Measurements from ENCODE around the gene RASSF3. TPM values are rescaled to one million over a fixed set of nuclear protein-coding genes. Genes with fewer than 3 reads are reported as not detected.

RASSF3 gene, protein sequence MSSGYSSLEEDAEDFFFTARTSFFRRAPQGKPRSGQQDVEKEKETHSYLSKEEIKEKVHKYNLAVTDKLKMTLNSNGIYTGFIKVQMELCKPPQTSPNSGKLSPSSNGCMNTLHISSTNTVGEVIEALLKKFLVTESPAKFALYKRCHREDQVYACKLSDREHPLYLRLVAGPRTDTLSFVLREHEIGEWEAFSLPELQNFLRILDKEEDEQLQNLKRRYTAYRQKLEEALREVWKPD
- 10 to 100 TPM; 64.9 to 65.7 TPM for total RNA-seq

DNA sequence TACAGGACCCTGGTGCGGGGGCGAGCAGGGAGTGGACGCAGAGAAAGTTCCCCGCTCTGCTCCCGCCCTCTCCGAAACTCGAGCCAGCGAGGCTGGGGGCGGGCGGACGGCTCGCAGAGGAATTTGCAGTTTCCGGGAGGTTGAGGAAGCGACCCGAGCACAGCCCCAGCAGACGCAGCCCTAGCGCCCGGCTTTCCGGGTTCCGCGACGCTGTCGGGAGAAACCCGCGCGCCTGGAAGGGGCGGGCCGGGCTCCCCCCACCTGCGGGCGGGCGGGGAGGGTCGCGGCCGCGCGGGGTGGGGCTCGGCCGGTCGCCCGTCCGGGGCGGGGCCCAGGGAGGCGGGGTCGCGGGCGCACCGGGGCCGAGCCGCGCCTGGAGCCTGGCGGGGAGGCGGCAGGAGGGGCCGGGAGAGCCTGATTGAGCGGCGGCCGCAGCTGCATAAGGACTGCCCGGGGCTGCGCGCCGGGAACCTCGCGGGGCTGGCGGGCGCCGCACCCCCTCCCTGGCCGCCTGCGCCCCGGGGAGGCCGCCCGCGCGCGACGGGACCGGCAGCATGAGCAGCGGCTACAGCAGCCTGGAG lies at the start of gene RASSF3:
Gene RASSF3 (plus strand): TSS at position 417 of the 581 bp plus-strand sequence. CDS start 138 bp downstream, at position 555.

Small RNA genes within 50 kb of the gene (small RNA-seq; reads per million reads assigned to genes)
- gene MIR548C (0 reads per million in 2 donors), gene MIR548Z (0 reads per million in 2 donors), gene RF00137 (0 reads per million in 2 donors)

Other genes with a start within 250 kb of the RASSF3 start
- gene C12orf56, start 219.7 kb upstream of the RASSF3 start, total RNA-seq: not detected
- 10 to 100 TPM; 38.9 to 55.9 TPM for gene XPOT, start 206.1 kb upstream of the RASSF3 start, total RNA-seq
- gene TBK1, start 158.4 kb upstream of the RASSF3 start, total RNA-seq: 10 to 100 TPM; 32.3 to 33.6 TPM
- gene GNS, start 148.9 kb downstream of the RASSF3 start, total RNA-seq: 100 to 1,000 TPM; 147 to 186 TPM
- gene TBC1D30, start 214.2 kb downstream of the RASSF3 start, total RNA-seq: under 1 TPM; under 0.01 to 0.33 TPM

Measured in melanocyte of skin (primary cell).